CD8-positive, alpha-beta memory T cell (primary cell): ENCODE data around the gene MTA1. TPM values are rescaled to one million over a fixed set of nuclear protein-coding genes. Genes with fewer than 3 reads are reported as not detected.

Experiments
- CTCF ChIA-PET: fragments of 350-600 bp; sonication (Branson Sonifier 250); formaldehyde crosslinking; loops from one replicate; lab custom pipeline; 2021; ENCODE audit warnings: antibody characterized with exemption; lab: Charles Lee
- POLR2A ChIA-PET: fragments of 350-600 bp; sonication (Branson Sonifier 250); formaldehyde crosslinking; loops from one replicate; lab custom pipeline; 2021; ENCODE audit warnings: antibody characterized with exemption; lab: Charles Lee
- DNase-seq, 5 donors: peaks; one replicate each; pipeline versions ENCODE4 v3.0.0 to v3.0.0-alpha.2; 2020 to 2022; ENCODE audit warnings: mixed read lengths in 1 of 5
- H3K27ac ChIP-seq: one replicate; pipeline ENCODE4 v1.7.0; 2013; ENCODE audit warnings: low read depth, mild to moderate bottlenecking, low read length, moderate library complexity
- H3K27me3 ChIP-seq: 2 replicates; pipeline ENCODE4 v1.7.0; 2013; ENCODE audit warnings: low read length, mild to moderate bottlenecking; ENCODE audit not compliant: insufficient read depth, poor library complexity, severe bottlenecking
- H3K36me3 ChIP-seq: 2 replicates; pipeline ENCODE4 v1.7.0; 2013; ENCODE audit warnings: mild to moderate bottlenecking, low read length, moderate library complexity; ENCODE audit not compliant: insufficient read depth
- H3K4me1 ChIP-seq: 2 replicates; pipeline ENCODE4 v1.7.0; 2013; ENCODE audit warnings: mild to moderate bottlenecking, low read length, moderate library complexity; ENCODE audit not compliant: insufficient read depth
- H3K4me3 ChIP-seq: 2 replicates; pipeline ENCODE4 v1.7.0; 2013; ENCODE audit warnings: mild to moderate bottlenecking, low read length
- H3K9me3 ChIP-seq: 2 replicates; pipeline ENCODE4 v1.7.0; 2013; ENCODE audit warnings: mild to moderate bottlenecking, low read length
- H3K27ac Mint-ChIP-seq, 8 donors: one replicate each; pipeline ENCODE4 v1.8.0; 2020 to 2021; ENCODE audit warnings: mixed read lengths in 8 of 8, mild to moderate bottlenecking in 6 of 8, inconsistent platforms in 3 of 8, moderate library complexity in 3 of 8
- H3K27me3 Mint-ChIP-seq, 2 donors: one replicate each; pipeline ENCODE4 v1.8.0; 2020 to 2021; ENCODE audit warnings: mixed read lengths in 2 of 2, mild to moderate bottlenecking in 1 of 2, moderate library complexity in 1 of 2
- H3K36me3 Mint-ChIP-seq, 3 donors: one replicate each; pipeline ENCODE4 v1.8.0; 2020 to 2021; ENCODE audit warnings: mixed read lengths in 3 of 3, inconsistent platforms in 1 of 3, mild to moderate bottlenecking in 1 of 3
- H3K4me1 Mint-ChIP-seq, 3 donors: one replicate each; pipeline ENCODE4 v1.8.0; 2020 to 2021; ENCODE audit warnings: mixed read lengths in 3 of 3, inconsistent platforms in 1 of 3, mild to moderate bottlenecking in 1 of 3
- H3K4me3 Mint-ChIP-seq, 7 donors: one replicate each; pipeline ENCODE4 v1.8.0; 2020 to 2021; ENCODE audit warnings: mixed read lengths in 7 of 7, mild to moderate bottlenecking in 6 of 7, moderate library complexity in 4 of 7, inconsistent platforms in 2 of 7
- H3K9me3 Mint-ChIP-seq, 5 donors: one replicate each; pipeline ENCODE4 v1.8.0; 2020 to 2022; ENCODE audit warnings: mixed read lengths in 5 of 5, mild to moderate bottlenecking in 3 of 5, moderate library complexity in 2 of 5, inconsistent platforms in 1 of 5
- polyA plus RNA-seq: library from polyadenylated mRNA; unstranded; fragments of 300-500 nt; fragmentation: Illumina TruSeq; gene quantifications from one replicate; pipeline ENCODE4 v1.2.3, GENCODE V29; 2021
- total RNA-seq, 2 experiments: library from RNA; stranded (reverse); gene quantifications; one replicate each; pipeline ENCODE4 v1.2.3, GENCODE V29; 2021

Gene MTA1
- total and polyA plus RNA-seq, 3 experiments from 2014 or later = 6.1 to 129 (median 124) TPM

GRCh38 chr14:105408592-105408991, 11.0 kb upstream of the MTA1 start:
- Mint-ChIP-seq H3K4me3 (no peak overlapping the region), H3K27ac (no peak overlapping the region), H3K36me3 (no peaks in the 10 kb centered on the region), H3K9me3 (peaks cover 0 to 13% (median 0%) of the 10 kb centered on the region in 5 donors), H3K27me3 (peaks cover 22 to 29% of the 10 kb centered on the region in 2 donors), H3K4me1 (peaks cover 0 to 14% (median 3%) of the 10 kb centered on the region in 3 donors)
- H3K4me3 ChIP-seq = no peak overlapping the region
- CTCF ChIA-PET = interaction anchor here (1.1 kb wide), 1 partner anchor 120 kb away, joined by 3 read pairs; no protein-coding TSS in a partner anchor
- H3K36me3 ChIP-seq = no peaks in the 10 kb centered on the region
- H3K4me1 ChIP-seq = peaks cover 15% of the 10 kb centered on the region
- H3K27ac ChIP-seq = no peak overlapping the region
- peaks cover 12% of the 10 kb centered on the region for H3K27me3 ChIP-seq
- no peaks in the 10 kb centered on the region for H3K9me3 ChIP-seq
- no peak for DNase-seq
- POLR2A ChIA-PET = no interaction called here

GRCh38 chr14:105409364-105409763, 10.3 kb upstream of the MTA1 start:
- Mint-ChIP-seq H3K27ac (no peak overlapping the region), H3K36me3 (no peaks in the 10 kb centered on the region), H3K4me1 (peaks cover 0 to 14% (median 3%) of the 10 kb centered on the region in 3 donors), H3K9me3 (peaks cover 0 to 10% (median 0%) of the 10 kb centered on the region in 5 donors), H3K4me3 (no peak overlapping the region), H3K27me3 (peaks cover 26 to 35% of the 10 kb centered on the region in 2 donors)
- Histone ChIP-seq H3K27me3 (peaks cover 12% of the 10 kb centered on the region), H3K4me3 (no peak overlapping the region), H3K36me3 (no peaks in the 10 kb centered on the region), H3K27ac (no peak overlapping the region), H3K9me3 (no peaks in the 10 kb centered on the region), H3K4me1 (peaks cover 9% of the 10 kb centered on the region)
- no peak for DNase-seq
- POLR2A ChIA-PET = no interaction called here
- CTCF ChIA-PET = interaction anchor here (1.1 kb wide), 1 partner anchor 119 kb away, joined by 3 read pairs; no protein-coding TSS in a partner anchor

GRCh38 chr14:105410642-105411016, 9.0 kb upstream of the MTA1 start:
- Mint-ChIP-seq H3K36me3 (no peaks in the 10 kb centered on the region), H3K9me3 (peaks cover 0 to 6% (median 0%) of the 10 kb centered on the region in 5 donors), H3K4me1 (peaks cover 4 to 20% (median 5%) of the 10 kb centered on the region in 3 donors), H3K27me3 (peaks cover 27 to 35% of the 10 kb centered on the region in 2 donors), H3K4me3 (peak overlapping the region in 2 of 7 donors; percentile 11 to 20), H3K27ac (no peak overlapping the region)
- DNase-seq = no peak
- POLR2A ChIA-PET = interaction anchor here (0.6 kb wide), 1 partner anchor 145 kb away, joined by 7 read pairs; no protein-coding TSS in a partner anchor
- Histone ChIP-seq H3K4me1 (peaks cover 11% of the 10 kb centered on the region), H3K27me3 (peaks cover 12% of the 10 kb centered on the region), H3K36me3 (no peaks in the 10 kb centered on the region), H3K27ac (no peak overlapping the region), H3K4me3 (no peak overlapping the region), H3K9me3 (no peaks in the 10 kb centered on the region)
- CTCF ChIA-PET = no interaction called here

GRCh38 chr14:105411017-105411941, 8.3 kb upstream of the MTA1 start:
- Histone ChIP-seq H3K9me3 (no peaks in the 10 kb centered on the region), H3K4me3 (no peak overlapping the region), H3K36me3 (no peaks in the 10 kb centered on the region), H3K27me3 (peaks cover 12% of the 10 kb centered on the region), H3K4me1 (peaks cover 11% of the 10 kb centered on the region), H3K27ac (no peak overlapping the region)
- DNase-seq = peak in 2 of 5 donors; percentile 20 to 21
- peaks cover 4 to 24% (median 8%) of the 10 kb centered on the region in 3 donors for H3K4me1 Mint-ChIP-seq
- CTCF ChIA-PET = no interaction called here
- H3K27ac Mint-ChIP-seq = no peak overlapping the region
- peak overlapping the region in 2 of 7 donors; percentile 37 to 83 for H3K4me3 Mint-ChIP-seq
- H3K9me3 Mint-ChIP-seq = peaks cover 0 to 2% (median 0%) of the 10 kb centered on the region in 5 donors
- no peaks in the 10 kb centered on the region for H3K36me3 Mint-ChIP-seq
- peaks cover 27 to 40% of the 10 kb centered on the region in 2 donors for H3K27me3 Mint-ChIP-seq
- POLR2A ChIA-PET = interaction anchor here (0.6 to 1.4 kb wide), 2 partner anchors 13 to 146 kb away, joined by 3 to 7 read pairs; partner anchors contain the start of gene TEX22

GRCh38 chr14:105411985-105412770, 7.4 kb upstream of the MTA1 start:
- Mint-ChIP-seq H3K27ac (no peak overlapping the region), H3K9me3 (peaks cover 0 to 2% (median 0%) of the 10 kb centered on the region in 5 donors), H3K4me1 (peaks cover 4 to 24% (median 11%) of the 10 kb centered on the region in 3 donors), H3K36me3 (no peaks in the 10 kb centered on the region), H3K27me3 (peaks cover 27 to 43% of the 10 kb centered on the region in 2 donors), H3K4me3 (peak overlapping the region in 1 of 7 donors; percentile 83)
- CTCF ChIA-PET = interaction anchor here (1.6 kb wide), 1 partner anchor 77 kb away, joined by 4 read pairs; no protein-coding TSS in a partner anchor
- Histone ChIP-seq H3K36me3 (no peaks in the 10 kb centered on the region), H3K4me3 (no peak overlapping the region), H3K27me3 (peaks cover 12% of the 10 kb centered on the region), H3K9me3 (no peaks in the 10 kb centered on the region), H3K27ac (no peak overlapping the region), H3K4me1 (peaks cover 11% of the 10 kb centered on the region)
- POLR2A ChIA-PET = interaction anchor here (1.4 kb wide), 1 partner anchor 13 kb away, joined by 3 read pairs; the partner anchor contains the start of gene TEX22
- no peak for DNase-seq

- Histone ChIP-seq H3K36me3 (no peaks in the 10 kb centered on the region), H3K27ac (no peak overlapping the region), H3K9me3 (no peaks in the 10 kb centered on the region), H3K4me3 (no peak overlapping the region), H3K4me1 (peaks cover 11% of the 10 kb centered on the region), H3K27me3 (peaks cover 12% of the 10 kb centered on the region)
- no peak for DNase-seq
- H3K27ac Mint-ChIP-seq = peak overlapping the region in 1 of 8 donors; percentile 70
- peaks cover 4 to 24% (median 11%) of the 10 kb centered on the region in 3 donors for H3K4me1 Mint-ChIP-seq
- ChIA-PET POLR2A (no interaction called here), CTCF (interaction anchor here (1.6 kb wide), 1 partner anchor 77 kb away, joined by 4 read pairs; no protein-coding TSS in a partner anchor)
- peak overlapping the region in 4 of 7 donors; percentile 6 to 83 (median 49) for H3K4me3 Mint-ChIP-seq
- peaks cover 27 to 43% of the 10 kb centered on the region in 2 donors for H3K27me3 Mint-ChIP-seq
- no peaks in the 10 kb centered on the region for H3K9me3 Mint-ChIP-seq
- no peaks in the 10 kb centered on the region for H3K36me3 Mint-ChIP-seq
These were observed 6.7 kb upstream of the MTA1 start for GRCh38 chr14:105412771-105413543.

- H3K4me1 Mint-ChIP-seq = peaks cover 4 to 24% (median 11%) of the 10 kb centered on the region in 3 donors
- peak overlapping the region in 3 of 7 donors; percentile 23 to 50 (median 48) for H3K4me3 Mint-ChIP-seq
- Histone ChIP-seq H3K27me3 (peaks cover 12% of the 10 kb centered on the region), H3K4me3 (no peak overlapping the region), H3K27ac (no peak overlapping the region), H3K4me1 (peaks cover 12% of the 10 kb centered on the region), H3K9me3 (no peaks in the 10 kb centered on the region), H3K36me3 (no peaks in the 10 kb centered on the region)
- H3K27ac Mint-ChIP-seq = no peak overlapping the region
- ChIA-PET POLR2A (no interaction called here), CTCF (interaction anchor here (1.6 kb wide), 1 partner anchor 76 kb away, joined by 4 read pairs; no protein-coding TSS in a partner anchor)
- H3K36me3 Mint-ChIP-seq = no peaks in the 10 kb centered on the region
- DNase-seq = no peak
- peaks cover 27 to 43% of the 10 kb centered on the region in 2 donors for H3K27me3 Mint-ChIP-seq
- no peaks in the 10 kb centered on the region for H3K9me3 Mint-ChIP-seq
These were observed 6.1 kb upstream of the MTA1 start for GRCh38 chr14:105413544-105413886.
